Pulmonary artery endothelial cell (primary cell): Measurements from ENCODE around the gene NAV3. TPM values are rescaled to one million over a fixed set of nuclear protein-coding genes. Genes with fewer than 3 reads are reported as not detected.
A peak's percentile ranks its signal among the peaks of the same experiment; 100 is the strongest.

Experiments used
- DNase-seq: peaks from one replicate; pipeline ENCODE4 v3.0.0-alpha.2; 2011; ENCODE audit warnings: low read depth, low spot score
- total RNA-seq: library from RNA; depleted of rRNA; stranded (reverse); fragments of >200 nt; gene quantifications from 2 replicates; pipeline ENCODE4 v1.2.3, GENCODE V29; 2014

The NAV3 gene
- total RNA-seq, 1 donor from 2014 or later, result 28.7 TPM

- DNase-seq, result no peak
Measured at GRCh38 chr12:78037707-78038106, 207.0 kb downstream of the NAV3 start.

- DNase-seq, result no peak
Measured at GRCh38 chr12:78038541-78038940, 207.8 kb downstream of the NAV3 start.

GRCh38 chr12:78038986-78039385, 208.3 kb downstream of the NAV3 start:
- DNase-seq, result no peak

GRCh38 chr12:78040111-78040510, 209.4 kb downstream of the NAV3 start:
- no peak for DNase-seq

GRCh38 chr12:78050790-78051189, 220.1 kb downstream of the NAV3 start:
- DNase-seq, result no peak

- DNase-seq, result no peak
Measured at GRCh38 chr12:78055545-78055944, 224.9 kb downstream of the NAV3 start.

GRCh38 chr12:78057075-78057474, 226.4 kb downstream of the NAV3 start:
- DNase-seq, result no peak

GRCh38 chr12:78060186-78060585, 229.5 kb downstream of the NAV3 start:
- DNase-seq, result no peak

- peak; percentile 79 for DNase-seq
Measured at GRCh38 chr12:78062786-78063185, 232.1 kb downstream of the NAV3 start.

GRCh38 chr12:78081590-78082314, 251.1 kb downstream of the NAV3 start:
- DNase-seq, result no peak

- DNase-seq, result no peak
Measured at GRCh38 chr12:78085542-78086182, 255.0 kb downstream of the NAV3 start.

- no peak for DNase-seq
Measured at GRCh38 chr12:78086553-78087362, 256.1 kb downstream of the NAV3 start.

GRCh38 chr12:78087363-78087675, 256.6 kb downstream of the NAV3 start:
- DNase-seq, result no peak

- DNase-seq, result no peak
Measured at GRCh38 chr12:78088391-78088832, 257.7 kb downstream of the NAV3 start.

- DNase-seq, result no peak
Measured at GRCh38 chr12:78090266-78090665, 259.6 kb downstream of the NAV3 start.

- DNase-seq, result no peak
Measured at GRCh38 chr12:78095623-78096022, 264.9 kb downstream of the NAV3 start.

GRCh38 chr12:78096909-78097597, 266.4 kb downstream of the NAV3 start:
- DNase-seq, result no peak

GRCh38 chr12:78099806-78100205, 269.1 kb downstream of the NAV3 start:
- DNase-seq, result no peak

- no peak for DNase-seq
Measured at GRCh38 chr12:78101113-78101876, 270.6 kb downstream of the NAV3 start.

- no peak for DNase-seq
Measured at GRCh38 chr12:78101946-78102635, 271.4 kb downstream of the NAV3 start.
